Measurements from ENCODE around the gene NCS1. TPM values are rescaled to one million over a fixed set of nuclear protein-coding genes. Genes with fewer than 3 reads are reported as not detected.
"Not testable (repeated sequence)": the region's sequence is repeated elsewhere in the genome, so short reads cannot be mapped to it uniquely, and the experiment has no call there.

Gene NCS1
- total and polyA plus RNA-seq, 2 of the 8 experiments (the other 6 are each of a cell fraction or from before 2014, with no cell fraction given): 34.7 to 47.6 TPM

GRCh38 chr9:130277525-130277924 lies 105.3 kb downstream of the NCS1 start:
- H3K79me2 ChIP-seq (ENCODE audit: control insufficient read depth in 1 of 2, insufficient read depth in 2 of 2, low read length in 2 of 2); H3K18ac ChIP-seq (ENCODE audit: extremely low read depth, low read length); POLR2A ChIA-PET (ENCODE audit: partially characterized antibody); H2BK5ac ChIP-seq (ENCODE audit: low read depth, low read length); H3K27me3 ChIP-seq (replicated peaks in 1 of 4; ENCODE audit: control insufficient read depth in 3 of 4, extremely low read depth in 1 of 4, insufficient read depth in 3 of 4, low read length in 3 of 4); H2AFZ ChIP-seq (ENCODE audit: low read length); H3K14ac ChIP-seq (ENCODE audit: insufficient read length); H3K79me1 ChIP-seq (ENCODE audit: low read depth, low read length); H4K91ac ChIP-seq (replicated peaks; ENCODE audit: insufficient read length, low read length); H3K9ac ChIP-seq (replicated peaks in 1 of 4; ENCODE audit: extremely low read depth in 1 of 4, low read depth in 3 of 4, low read length in 3 of 4); H3K4me1 ChIP-seq (replicated peaks in 1 of 4; ENCODE audit: control insufficient read depth in 3 of 4, insufficient read depth in 4 of 4, low read length in 3 of 4); H3K4me2 ChIP-seq (ENCODE audit: insufficient read depth in 1 of 2, low read depth in 2 of 2, low read length in 2 of 2); H4K5ac ChIP-seq (ENCODE audit: insufficient read length, low read depth, low read length); H2BK120ac ChIP-seq (replicated peaks; ENCODE audit: low read depth, low read length); DNase-seq (ENCODE audit: low read depth in 1 of 2, low spot score in 2 of 2); H2BK15ac ChIP-seq (ENCODE audit: low read length); H3K4ac ChIP-seq (replicated peaks; ENCODE audit: insufficient read length, low read depth, low read length); H2BK20ac ChIP-seq (ENCODE audit: low read length); H4K8ac ChIP-seq (ENCODE audit: extremely low read depth, insufficient read depth, low read length); CTCF ChIA-PET (ENCODE audit: partially characterized antibody); H3K9me3 ChIP-seq (ENCODE audit: insufficient read depth in 2 of 2, low read depth in 1 of 2, low read length in 1 of 2); H2AK5ac ChIP-seq (ENCODE audit: low read depth, low read length); H3K23ac ChIP-seq (ENCODE audit: insufficient read length); H3K23me2 ChIP-seq (ENCODE audit: low read depth, low read length); H2BK12ac ChIP-seq (ENCODE audit: low read depth, low read length); H4K20me1 ChIP-seq (replicated peaks in 1 of 2; ENCODE audit: control insufficient read depth in 1 of 2, insufficient read depth in 2 of 2, low read length in 2 of 2); FAIRE-seq; H3K36me3 ChIP-seq (ENCODE audit: control insufficient read depth in 2 of 4, insufficient read depth in 4 of 4, low read length in 3 of 4); H3K56ac ChIP-seq (replicated peaks; ENCODE audit: insufficient read length, low read depth, low read length); H3K27ac ChIP-seq (ENCODE audit: low read depth, low read length); H3K4me3 ChIP-seq (ENCODE audit: extremely low read depth in 1 of 4, insufficient read depth in 2 of 4, low read depth in 3 of 4, low read length in 4 of 4): not testable (repeated sequence)
- WGBS, 2 experiments (ENCODE audit: extremely low coverage in 1 of 2, insufficient coverage in 1 of 2, insufficient read length in 1 of 2, insufficient replicate concordance in 2 of 2, low coverage in 1 of 2, low lambda C conversion rate in 2 of 2, missing lambda C conversion rate in 1 of 2): 100% methylated on average over 1 of the region's 1 CpG; no CpG with 5 or more reads in 1 of the 2 experiments

Data from H1 (cell line).